ENCODE results near the gene QRFP.

DNA sequence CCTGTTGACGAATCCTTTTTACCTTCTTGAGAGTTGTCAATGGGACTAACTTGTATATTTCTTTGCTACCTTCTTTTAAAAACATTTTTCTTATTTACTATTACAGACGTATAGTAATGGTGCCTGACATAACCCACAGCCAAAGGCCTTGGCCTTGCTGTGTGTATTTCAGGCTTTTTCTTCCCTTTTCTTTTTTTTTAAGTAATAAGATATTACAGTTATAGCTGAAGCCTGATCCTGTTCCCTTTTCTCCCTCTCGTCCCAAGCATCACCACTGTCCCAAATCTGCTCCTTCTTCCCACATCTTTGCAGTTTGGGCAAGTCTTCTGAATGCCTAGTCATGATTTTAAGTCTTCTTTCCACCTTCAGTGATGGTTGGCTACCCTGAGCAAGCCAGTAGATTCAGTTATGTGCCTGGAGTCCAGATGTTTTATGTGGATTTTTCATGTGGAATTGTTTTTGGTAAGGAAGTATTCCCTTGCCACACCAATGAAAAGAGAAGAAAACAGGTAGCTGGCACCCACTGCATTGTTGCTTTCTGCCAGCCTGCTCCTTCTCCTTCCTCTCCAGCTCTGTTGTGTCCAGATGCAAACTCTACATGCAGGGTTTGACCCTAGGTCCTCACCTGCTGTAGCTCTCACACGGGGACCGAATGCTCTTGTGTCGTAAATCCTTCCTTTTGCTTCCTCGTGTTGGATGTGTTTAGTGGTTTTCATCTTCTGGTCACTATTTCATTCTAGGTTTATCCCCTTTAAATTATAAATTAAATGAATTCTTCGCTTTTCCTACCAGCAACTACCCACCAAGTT lies 35.0 kb downstream of the QRFP start:
- TF ChIP-seq, protein P1, sequence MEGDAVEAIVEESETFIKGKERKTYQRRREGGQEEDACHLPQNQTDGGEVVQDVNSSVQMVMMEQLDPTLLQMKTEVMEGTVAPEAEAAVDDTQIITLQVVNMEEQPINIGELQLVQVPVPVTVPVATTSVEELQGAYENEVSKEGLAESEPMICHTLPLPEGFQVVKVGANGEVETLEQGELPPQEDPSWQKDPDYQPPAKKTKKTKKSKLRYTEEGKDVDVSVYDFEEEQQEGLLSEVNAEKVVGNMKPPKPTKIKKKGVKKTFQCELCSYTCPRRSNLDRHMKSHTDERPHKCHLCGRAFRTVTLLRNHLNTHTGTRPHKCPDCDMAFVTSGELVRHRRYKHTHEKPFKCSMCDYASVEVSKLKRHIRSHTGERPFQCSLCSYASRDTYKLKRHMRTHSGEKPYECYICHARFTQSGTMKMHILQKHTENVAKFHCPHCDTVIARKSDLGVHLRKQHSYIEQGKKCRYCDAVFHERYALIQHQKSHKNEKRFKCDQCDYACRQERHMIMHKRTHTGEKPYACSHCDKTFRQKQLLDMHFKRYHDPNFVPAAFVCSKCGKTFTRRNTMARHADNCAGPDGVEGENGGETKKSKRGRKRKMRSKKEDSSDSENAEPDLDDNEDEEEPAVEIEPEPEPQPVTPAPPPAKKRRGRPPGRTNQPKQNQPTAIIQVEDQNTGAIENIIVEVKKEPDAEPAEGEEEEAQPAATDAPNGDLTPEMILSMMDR (IDR thresholded peaks at IDR 0.05; ENCODE audit: low read depth, low read length): no peak
- no peak for TF ChIP-seq POLR2A (IDR thresholded peaks at IDR 0.05; ENCODE audit: extremely low read depth, insufficient read length)
- TF ChIP-seq, protein P2, sequence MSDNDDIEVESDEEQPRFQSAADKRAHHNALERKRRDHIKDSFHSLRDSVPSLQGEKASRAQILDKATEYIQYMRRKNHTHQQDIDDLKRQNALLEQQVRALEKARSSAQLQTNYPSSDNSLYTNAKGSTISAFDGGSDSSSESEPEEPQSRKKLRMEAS (IDR thresholded peaks at IDR 0.05; ENCODE audit: low read depth, low read length): no peak
- no peak for TF ChIP-seq MYC (IDR thresholded peaks at IDR 0.05; ENCODE audit: low read depth, low read length)

Data from NB4 (cell line).